ENCODE measurements around the gene TOP1.

GRCh38 chr20:41101660-41102059 is 73.0 kb downstream of the TOP1 start:
- TF ChIP-seq, protein P1, sequence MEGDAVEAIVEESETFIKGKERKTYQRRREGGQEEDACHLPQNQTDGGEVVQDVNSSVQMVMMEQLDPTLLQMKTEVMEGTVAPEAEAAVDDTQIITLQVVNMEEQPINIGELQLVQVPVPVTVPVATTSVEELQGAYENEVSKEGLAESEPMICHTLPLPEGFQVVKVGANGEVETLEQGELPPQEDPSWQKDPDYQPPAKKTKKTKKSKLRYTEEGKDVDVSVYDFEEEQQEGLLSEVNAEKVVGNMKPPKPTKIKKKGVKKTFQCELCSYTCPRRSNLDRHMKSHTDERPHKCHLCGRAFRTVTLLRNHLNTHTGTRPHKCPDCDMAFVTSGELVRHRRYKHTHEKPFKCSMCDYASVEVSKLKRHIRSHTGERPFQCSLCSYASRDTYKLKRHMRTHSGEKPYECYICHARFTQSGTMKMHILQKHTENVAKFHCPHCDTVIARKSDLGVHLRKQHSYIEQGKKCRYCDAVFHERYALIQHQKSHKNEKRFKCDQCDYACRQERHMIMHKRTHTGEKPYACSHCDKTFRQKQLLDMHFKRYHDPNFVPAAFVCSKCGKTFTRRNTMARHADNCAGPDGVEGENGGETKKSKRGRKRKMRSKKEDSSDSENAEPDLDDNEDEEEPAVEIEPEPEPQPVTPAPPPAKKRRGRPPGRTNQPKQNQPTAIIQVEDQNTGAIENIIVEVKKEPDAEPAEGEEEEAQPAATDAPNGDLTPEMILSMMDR (IDR thresholded peaks at IDR 0.05; ENCODE audit: low read length), result no peak
- no peak for TF ChIP-seq EZH2phosphoT487 (IDR thresholded peaks at IDR 0.05; ENCODE audit: low read length)
